T1000 (cell line): ENCODE results near the gene CATSPERD.
"Not testable (repeated sequence)": the region's sequence is repeated elsewhere in the genome, so short reads cannot be mapped to it uniquely, and the experiment has no call there.

Experiments
- DNase-seq: peaks from one replicate; lab custom pipeline; 2025; ENCODE audit warnings: mixed read lengths; lab: John Stamatoyannopoulos, UW

CATSPERD gene

DNA sequence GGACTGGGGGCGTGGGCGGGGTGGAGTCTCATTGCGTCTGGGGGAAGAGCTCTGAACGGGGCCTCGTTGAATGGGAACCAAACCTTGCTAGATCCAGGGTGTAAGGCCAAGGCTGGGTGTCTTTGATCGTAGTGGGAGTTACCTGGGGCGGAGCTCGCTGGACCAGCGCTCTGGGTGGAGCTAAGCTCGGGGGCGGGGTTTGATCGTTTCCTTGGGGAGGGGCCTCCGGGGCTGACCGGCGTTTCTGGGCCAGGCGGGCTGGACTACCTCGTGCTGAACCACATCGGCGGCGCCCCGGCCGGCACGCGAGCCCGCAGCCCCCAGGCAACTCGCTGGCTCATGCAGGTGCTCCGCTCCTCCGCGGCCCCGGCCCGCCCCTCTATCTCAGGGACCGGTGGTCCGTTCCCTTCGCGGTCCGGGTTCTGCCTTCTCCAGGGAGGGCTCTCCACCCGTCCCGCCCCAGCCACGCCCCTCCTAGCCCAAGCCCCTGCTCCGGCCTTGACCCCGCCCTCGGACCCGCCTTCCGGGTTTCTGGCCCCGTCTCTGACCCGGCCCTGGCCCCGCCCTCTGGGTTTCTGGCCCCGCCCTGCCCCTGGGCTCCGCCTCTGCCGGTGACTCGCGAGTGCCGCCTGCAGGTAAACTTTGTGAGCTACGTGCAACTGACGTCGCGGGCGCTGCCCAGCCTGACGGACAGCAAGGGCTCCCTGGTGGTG lies 33.6 kb upstream of the CATSPERD start:
- peak; percentile 98 for DNase-seq

DNA sequence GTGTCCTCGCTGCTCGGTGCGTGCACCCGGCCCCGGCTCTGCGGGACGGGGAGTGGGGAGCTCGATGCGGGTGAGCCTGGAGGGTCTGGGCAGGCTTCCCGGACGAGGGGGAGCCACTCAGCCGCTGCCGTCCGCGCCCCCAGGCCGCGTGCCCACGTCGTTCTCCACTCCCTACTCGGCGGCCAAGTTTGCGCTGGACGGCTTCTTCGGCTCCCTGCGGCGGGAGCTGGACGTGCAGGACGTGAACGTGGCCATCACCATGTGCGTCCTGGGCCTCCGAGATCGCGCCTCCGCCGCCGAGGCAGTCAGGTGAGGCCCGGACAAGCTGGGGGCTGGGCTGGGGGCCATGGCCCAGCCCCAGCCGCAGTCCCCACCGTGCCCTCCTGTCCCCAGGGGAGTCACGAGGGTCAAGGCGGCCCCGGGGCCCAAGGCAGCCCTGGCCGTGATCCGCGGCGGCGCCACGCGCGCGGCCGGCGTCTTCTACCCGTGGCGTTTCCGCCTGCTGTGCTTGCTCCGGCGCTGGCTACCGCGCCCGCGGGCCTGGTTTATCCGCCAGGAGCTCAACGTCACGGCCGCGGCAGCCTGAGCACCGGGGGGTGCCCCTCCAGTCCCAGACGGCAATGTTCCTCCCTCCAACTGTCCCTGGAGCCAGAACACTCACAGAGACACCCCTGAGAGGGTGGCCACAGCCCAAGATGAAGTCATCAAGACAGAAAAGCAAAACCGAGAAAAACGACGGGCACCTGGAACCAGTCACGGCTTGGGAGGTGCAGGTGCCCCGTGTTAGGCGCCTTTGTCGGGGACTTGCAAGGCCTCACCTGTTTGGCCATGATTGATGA lies 32.9 kb upstream of the CATSPERD start:
- peak; percentile 69 for DNase-seq

DNA sequence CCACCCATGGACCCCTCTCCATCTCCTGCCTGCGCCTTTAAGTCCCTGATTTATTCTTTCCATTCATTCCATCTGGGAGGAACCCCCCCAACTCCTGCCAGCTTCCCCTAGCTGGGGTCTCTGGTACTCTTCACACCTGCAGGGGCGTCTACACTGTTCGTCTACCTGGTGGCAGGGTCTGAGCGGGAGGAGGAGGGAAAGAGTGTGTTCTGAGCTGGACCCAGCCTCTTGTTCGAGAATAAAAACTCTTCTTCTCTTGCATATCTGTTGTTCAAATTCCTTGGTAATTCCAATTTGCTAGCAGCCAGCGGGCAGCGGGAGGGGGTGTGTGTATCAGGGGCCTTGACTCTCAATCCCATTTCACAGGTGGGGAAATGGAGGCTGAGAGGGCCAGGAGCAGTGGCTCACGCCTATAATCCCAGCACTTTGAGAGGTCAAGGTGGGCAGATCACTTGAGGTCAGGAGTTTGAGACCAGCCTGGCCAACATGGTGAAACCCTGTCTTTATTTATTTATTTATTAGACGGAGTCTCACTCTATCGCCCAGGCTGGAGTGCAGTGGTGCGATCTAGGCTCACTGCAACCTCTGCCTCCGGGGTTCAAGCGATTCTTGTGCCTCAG lies 32.1 kb upstream of the CATSPERD start:
- not testable (repeated sequence) for DNase-seq

DNA sequence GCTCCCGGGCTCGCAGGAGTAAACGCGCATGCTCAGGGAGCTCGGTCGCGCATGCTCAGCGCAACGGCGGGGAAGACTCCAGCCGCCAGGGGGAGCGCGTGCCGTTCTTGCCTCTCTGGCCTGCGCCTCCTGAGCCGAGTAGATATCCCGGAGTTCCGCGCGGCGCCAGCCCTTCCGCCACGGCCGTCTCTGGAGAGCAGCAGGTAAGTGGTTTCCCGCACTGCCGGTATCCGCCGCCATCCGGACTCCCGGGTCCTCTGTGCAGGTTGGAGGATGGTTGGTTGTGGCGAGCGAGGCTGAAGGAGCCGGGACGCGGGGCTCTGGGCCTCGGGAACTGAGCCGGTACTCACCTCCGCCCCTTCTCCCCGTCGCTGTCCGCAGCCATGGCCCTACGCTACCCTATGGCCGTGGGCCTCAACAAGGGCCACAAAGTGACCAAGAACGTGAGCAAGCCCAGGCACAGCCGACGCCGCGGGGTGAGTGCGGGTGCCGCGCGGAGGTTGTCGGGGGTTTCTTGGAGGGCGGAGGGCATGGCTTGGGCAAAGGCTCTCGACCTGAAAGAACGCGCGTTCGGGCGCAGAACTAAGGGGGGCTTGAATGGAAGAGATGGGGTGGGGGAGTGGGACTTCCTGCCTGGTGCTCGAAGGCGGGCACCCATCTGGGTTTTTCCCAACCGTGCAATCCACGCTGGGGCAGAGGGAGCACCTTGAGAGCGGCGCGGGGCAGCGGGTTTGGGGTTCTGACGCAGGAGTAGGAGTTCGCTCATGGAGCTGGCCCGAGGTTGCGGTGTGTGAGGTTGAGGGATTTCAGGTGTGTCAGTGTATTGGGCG lies 30.1 kb upstream of the CATSPERD start, which contains the start of gene RPL36:
RPL36 (plus strand) TSS at position 171 of the 830 bp plus-strand sequence; CDS start at position 384, 213 bp downstream.
- DNase-seq = peak; percentile 97

DNA sequence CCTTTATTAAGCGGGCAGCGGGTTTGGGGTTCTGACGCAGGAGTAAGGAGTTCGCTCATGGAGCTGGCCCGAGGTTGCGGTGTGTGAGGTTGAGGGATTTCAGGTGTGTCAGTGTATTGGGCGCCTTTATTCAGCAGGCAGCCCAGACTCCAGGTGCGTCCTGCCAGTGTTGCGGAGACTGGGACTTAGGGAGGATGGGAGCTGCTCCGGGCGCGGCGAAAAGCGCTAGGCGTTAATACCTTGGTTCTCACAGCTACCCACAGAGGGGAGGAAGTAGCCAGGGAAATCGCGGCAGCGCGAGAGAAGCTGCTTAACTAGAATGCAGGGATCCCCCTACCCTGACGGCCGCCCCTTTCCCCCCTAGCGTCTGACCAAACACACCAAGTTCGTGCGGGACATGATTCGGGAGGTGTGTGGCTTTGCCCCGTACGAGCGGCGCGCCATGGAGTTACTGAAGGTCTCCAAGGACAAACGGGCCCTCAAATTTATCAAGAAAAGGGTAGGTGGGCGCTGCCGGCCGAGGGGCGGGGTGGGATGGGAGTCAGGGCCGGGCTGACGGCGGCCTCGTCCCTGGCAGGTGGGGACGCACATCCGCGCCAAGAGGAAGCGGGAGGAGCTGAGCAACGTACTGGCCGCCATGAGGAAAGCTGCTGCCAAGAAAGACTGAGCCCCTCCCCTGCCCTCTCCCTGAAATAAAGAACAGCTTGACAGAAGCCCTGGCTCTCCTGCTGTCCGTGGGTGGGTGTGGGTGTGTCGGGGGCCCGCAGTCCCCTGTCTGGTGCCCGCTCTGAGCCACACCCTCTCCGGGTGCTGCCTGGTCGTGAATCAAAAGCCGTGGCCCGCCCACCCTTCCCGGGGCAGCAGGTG lies 29.2 kb upstream of the CATSPERD start:
- no peak for DNase-seq

DNA sequence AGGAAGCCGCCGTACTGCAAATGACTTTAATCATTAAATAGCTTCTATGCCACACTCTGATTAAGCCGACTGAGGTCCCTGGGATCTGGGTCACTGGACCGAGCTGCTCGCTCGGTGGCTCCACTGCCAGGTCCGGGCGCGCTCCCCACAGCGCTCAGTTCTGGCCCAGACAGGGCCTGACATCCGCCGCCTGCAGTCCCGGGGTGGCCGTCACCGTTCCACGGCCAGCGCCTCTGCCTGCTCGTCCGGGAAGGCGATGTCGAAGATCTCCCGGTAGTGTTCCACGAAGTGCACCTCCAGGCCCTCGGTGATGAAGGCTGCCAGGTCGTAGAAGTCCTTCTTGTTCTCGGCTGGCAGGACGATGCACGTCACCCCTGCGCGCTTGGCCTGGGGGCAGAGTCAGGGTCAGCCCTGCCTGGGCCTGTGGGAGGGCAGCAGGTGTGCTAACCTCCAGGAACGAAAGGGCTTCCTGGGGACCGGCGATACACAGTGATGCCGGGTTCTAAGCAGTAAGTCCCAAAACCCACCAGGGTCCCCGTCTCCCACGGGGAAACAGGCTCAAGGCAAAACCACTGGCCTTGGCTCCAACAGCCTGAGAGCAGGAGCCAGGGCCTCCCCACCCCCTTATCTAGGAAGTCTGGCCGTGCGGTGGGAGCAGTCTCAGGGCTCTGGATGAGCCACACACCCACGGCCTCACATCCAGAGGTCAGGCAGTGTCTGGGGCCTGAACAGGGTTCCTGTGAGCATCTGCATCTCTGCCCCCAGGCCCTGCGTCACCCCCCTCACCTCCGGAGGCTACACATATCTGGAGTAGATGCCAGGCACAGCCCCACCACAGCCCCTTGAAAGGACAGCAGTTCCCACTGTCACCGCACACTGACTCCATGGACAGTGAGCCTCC lies 28.4 kb upstream of the CATSPERD start:
- no peak for DNase-seq

DNA sequence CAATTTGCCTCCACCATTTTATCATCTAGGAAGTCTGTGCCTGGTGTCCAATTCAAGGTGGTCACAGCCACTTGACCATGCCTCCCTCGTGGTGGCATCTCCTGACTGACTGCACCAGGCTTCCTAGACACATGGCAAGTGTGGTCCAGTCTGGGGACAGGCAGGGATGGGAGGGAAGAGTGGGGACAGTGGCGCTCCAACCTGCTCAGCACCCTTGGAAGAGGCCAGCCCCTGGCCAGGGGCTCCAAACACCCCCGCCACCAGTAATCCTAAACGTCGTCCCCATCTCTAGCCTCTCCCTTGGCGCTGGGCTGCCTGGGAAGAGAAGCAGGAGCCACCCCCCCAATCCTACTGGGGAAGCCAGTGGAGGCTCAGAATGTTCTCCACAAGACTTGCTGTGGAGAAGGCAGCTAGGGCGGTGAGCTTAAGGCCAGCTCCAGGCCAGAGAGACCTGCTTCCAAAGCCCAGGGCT lies 27.7 kb upstream of the CATSPERD start:
- no peak for DNase-seq

DNA sequence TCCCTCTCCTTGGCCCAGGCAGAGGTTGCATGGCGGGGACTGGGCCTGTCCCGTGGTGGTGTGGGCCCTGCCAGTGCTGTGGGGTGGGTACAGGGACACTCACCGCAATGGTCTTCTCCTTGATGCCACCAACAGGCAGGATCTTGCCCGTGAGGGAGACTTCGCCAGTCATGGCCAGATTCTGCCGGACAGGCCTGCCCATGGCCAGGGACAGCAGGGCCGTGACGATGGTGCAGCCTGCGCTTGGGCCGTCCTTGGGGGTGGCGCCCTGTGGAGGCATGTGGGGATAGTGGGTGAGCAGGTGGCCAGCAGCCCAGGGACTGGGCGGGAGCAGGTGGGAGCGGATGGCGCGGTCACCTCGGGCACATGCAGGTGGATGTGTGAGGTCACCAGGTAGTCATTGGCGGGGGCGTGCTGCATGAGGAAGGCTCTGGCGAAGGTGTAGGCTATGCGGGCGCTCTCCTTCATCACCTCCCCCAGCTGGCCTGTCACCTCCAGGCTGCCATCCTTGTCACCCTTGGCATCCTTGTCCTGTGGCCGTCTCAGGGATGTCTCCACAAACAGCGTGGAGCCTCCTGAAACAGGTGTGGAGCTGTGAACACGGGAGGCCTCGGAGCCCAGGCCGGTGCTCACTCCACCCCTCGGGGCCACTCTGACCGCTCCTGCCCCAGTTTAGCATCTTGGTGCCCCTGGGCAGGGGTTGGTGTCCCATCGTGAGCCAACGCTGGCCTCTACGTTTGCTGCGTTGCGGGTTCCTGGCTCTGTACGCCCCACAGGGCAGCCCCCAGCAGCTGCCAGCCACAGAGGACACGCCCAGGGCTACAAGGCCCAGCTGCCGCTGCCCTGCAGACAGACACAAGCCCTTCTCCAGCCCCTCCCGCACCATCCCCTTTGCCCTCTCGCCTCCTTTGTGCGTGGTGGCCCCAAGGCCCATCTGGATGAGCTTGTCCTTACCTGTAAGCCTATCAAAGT lies 27.0 kb upstream of the CATSPERD start:
- no peak for DNase-seq

DNA sequence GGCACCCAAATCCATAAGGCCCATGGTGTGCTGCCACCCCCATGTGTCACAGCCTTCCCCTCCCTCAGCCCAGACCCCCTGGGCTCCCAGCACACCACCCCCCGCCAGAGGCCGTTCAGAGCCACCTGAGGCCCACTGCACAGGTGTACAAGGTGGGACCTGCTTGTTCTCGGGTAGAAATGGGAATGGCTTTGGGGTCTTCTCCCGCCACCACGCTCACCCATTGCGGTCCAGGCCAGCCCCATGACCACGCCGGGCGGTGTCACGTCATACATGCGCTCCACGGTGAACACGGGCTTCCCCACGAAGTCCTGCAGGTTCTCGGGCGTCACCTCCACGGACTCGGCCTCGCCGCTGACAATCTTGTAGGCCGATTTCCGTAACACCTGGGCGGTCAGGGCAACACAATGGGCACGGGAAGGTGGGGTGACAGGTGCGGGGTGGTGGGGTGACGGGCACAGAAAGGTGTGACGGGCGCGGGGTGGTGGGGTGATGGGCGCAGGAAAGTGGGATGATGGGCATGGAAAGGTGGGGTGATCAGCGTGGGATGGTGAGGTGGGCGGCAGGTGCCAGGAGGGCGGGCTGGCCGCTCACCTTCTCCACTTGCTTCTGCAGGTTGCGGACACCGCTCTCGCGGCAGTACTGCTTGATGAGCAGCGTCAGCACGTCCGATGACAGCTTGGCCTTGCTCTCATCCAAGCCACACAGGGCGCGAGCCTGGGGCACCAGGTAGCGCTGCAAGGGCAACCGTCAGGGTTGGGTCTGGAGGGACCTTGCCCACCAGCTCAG lies 26.1 kb upstream of the CATSPERD start:
- no peak for DNase-seq

DNA sequence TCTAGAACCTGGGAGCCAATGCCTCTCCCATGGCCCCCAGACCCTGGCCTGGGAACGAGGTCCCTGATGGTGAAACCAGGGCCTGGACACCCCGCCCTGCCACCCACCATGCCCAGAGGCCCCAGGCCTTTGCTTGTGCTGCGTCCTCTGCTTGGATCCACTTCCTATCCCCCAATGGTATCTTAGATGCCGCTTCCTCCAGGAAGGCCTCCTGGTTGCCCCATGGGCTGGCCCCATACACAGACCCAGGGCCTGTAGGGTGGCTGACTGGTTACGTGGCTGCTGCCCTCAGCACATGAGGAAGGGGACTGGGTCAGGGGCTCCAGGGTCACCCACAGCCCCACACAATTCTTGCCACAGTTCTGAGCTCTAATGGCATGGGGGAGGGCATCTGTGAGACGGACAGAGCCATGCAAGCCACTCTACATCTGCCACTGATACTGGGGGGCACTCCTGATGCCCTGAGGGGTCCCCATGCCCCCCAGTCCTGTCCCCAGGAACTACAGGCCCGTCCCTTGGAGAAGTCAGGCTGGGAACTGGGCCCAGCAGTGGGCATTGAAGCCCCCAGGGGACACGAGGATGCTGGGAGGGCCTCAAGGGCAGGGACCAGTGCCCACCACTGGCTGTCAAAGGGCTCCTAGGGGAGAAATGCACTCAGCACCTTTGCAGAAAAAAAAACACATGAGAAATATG lies 25.3 kb upstream of the CATSPERD start:
- DNase-seq = no peak

DNA sequence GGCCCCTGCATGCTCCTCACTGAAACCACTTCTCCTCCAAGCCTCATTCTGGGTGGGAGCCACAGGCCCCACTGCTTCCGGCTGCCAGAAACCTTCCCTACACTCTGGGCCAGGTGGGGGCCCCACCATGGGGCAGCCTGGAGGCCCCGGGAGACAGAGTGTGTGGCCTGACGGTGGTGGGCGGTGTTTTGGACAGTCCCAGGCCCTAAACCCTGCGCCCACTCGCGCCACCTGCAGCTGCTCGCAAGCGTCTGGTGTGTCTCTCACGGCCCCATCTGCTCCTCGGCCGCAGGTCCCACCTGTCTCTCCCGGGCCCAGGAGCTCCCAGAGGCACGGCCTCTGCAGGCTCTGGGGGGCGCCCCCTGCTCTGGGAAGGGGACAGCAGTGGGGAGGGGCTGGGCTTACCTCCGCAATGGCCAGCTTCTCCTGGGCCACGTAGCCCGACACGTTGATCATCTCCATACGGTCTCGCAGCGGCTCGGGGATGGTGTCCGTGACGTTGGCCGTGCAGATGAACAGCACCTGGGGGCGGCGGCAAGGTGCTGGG lies 24.7 kb upstream of the CATSPERD start:
- no peak for DNase-seq

DNA sequence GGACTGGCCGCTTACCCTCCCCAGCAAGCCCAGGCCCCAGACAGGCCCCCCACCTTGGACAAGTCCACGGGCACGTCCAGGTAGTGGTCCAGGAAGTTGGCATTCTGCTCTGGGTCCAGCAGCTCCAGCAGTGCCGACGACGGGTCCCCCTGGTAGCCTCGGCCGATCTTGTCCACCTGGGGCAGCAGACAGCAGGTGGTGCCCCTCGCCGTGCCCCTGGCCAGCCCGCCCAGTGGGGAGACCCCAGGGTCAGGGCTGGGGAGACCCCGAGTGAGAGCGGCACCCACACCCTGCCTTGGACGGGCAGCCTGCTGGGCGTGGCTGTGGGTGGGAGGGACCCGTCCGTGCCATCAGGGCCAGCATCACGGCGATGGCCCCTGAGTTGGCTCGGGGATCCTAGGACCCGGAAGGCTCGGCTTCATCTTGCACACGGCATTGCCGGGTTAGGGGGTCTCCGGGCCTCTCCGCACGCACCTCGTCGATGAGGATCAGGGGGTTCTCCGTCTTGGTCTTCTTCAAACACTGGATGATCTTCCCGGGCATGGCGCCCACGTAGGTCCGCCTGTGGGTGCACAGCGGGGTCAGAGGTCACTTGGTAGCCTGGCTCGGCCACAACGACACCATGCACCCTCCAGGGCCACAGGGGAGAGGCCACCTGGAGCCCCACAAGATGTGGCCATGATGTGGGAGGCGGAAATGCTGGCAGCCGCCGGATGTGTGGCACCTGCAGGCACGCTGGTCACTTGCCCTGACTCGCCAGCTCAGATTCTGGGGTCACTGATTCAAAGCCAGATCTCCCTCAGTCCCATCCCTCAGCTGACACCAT lies 24.0 kb upstream of the CATSPERD start:
- no peak for DNase-seq

DNA sequence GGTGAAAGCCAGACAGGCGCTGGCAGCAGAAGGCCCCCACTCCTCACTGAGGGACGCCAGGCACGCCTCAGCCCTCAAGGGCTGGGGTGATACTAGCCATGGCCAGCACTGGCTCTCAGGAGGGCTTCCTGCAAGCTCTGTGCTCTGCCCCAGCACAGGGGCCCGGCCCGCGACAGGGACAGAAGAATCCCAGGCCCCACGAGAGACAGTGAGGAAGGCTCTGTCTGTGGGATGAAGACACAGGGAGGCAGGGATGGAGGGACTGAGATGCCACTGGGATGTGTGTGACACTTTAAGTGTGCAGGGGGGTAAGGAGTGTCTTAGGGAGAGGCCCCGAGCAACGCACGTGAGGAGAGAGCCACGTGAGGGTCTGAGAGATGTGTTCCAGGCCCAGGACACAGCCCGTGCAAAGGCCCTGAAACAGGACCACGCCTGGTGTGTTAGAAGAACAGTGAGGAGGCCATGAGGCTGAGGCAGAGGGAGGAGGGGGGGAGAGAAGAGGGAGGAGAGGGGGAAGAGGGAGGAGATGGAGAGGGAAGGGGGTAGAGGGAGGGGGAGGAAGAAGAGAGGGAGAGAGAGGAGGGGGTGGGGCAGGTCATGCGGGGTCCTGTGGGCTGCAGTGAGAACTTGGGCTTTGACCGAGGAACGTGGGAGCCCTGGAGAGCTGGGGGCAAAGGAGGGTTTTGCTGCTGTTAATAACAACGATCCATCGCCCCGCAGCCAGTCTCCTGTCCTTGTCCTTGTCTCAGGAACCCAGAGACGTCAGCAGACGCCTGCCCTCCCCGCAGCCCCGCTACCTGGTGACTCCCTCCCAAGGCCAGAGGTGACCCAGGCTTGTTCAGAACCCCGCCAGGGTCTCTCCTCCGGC lies 23.2 kb upstream of the CATSPERD start:
- no peak for DNase-seq

DNA sequence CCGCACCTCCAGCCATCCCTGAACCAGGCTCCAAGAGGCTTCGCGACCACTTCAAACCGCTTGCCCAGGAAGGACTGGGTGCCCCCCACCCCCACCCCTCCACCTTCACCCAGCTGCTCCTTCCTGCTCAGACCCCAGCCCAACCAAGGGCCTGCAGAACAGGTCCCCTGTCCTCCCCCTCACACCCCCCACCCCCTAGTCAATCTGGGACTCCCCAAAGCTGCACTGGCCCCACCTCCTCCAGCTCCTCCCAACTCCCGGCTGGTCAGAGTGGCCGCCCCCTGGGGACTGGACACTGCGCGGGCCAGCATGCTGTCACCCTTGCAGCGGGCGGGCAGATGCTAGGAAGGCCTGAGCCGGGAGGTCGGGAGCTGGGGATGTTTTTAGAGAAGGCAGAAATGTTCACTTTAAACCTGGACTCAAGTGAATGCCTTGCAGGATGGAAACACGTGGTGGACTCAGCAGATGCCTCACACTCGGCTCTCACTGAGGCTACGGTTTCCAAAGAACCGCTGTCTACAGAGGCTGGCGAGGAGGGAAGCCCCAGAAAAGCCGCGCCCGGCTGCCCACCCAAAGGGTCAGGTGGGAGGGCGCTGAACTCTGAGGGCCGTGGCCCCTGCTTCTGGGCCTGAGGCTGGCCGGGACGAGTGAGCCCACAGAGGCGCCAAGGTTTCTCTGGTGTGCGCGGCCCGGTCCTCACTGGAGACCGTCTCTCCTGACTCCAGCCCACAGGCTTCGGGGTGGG lies 22.4 kb upstream of the CATSPERD start:
- no peak for DNase-seq
